WTC11 (cell line): ENCODE measurements around the gene VSX1.

Experiments used
- CREB1 ChIP-seq: sonication (generic); formaldehyde crosslinking; IDR thresholded peaks from 2 replicates; pipeline ENCODE4 v1.8.0; 2023; ENCODE audit warnings: mild to moderate bottlenecking, missing genetic modification reagents
- CTCF ChIP-seq: fragments of 200-600 bp; IDR thresholded peaks from 2 replicates; pipeline ENCODE4 v1.8.0; 2022; ENCODE audit warnings: antibody characterized with exemption
- E2F1 ChIP-seq: sonication (generic); formaldehyde crosslinking; IDR thresholded peaks from 2 replicates; pipeline ENCODE4 v1.8.0; 2022; ENCODE audit warnings: mild to moderate bottlenecking, missing genetic modification reagents
- ELF4 ChIP-seq: sonication (generic); formaldehyde crosslinking; IDR thresholded peaks from 2 replicates; pipeline ENCODE4 v1.8.1; 2022; ENCODE audit warnings: low read depth, mild to moderate bottlenecking, moderate library complexity, missing genetic modification reagents
- ETV6 ChIP-seq: sonication (generic); formaldehyde crosslinking; IDR thresholded peaks from 2 replicates; pipeline ENCODE4 v1.8.1; 2022; ENCODE audit warnings: mild to moderate bottlenecking, missing genetic modification reagents
- NR2C2 ChIP-seq: sonication (generic); formaldehyde crosslinking; IDR thresholded peaks from 2 replicates; pipeline ENCODE4 v1.8.0; 2022; ENCODE audit warnings: mild to moderate bottlenecking, missing genetic modification reagents
- ZNF423 ChIP-seq: fragments of 250-450 bp; sonication (Bioruptor Pico); IDR thresholded peaks from 2 replicates; pipeline ENCODE4 v2.1.2; 2022; ENCODE audit warnings: mild to moderate bottlenecking, moderate library complexity
- TF ChIP-seq, protein P1 (sequence below): fragments of 250-450 bp; sonication (Bioruptor Pico); IDR thresholded peaks from 2 replicates; pipeline ENCODE4 v2.1.2; 2022; ENCODE audit warnings: mild to moderate bottlenecking, moderate library complexity
- TF ChIP-seq, protein P2 (sequence below): sonication (generic); formaldehyde crosslinking; conservative IDR thresholded peaks from 2 replicates; pipeline ENCODE4 v1.8.1; 2022; ENCODE audit warnings: mild to moderate bottlenecking, missing genetic modification reagents

GRCh38 chr20:25129908-25130307 lies 48.0 kb upstream of the VSX1 start:
- no peak for TF ChIP-seq ZNF423 (CRISPR knock-in tag)
- no peak for TF ChIP-seq ETV6
- no peak for TF ChIP-seq CREB1 (CRISPR knock-in tag)
- 0 out of 2 replicates have a peak, but pooled peaks have one; percentile 9 for TF ChIP-seq CTCF
- no peak for TF ChIP-seq NR2C2 (CRISPR knock-in tag)
- TF ChIP-seq, protein P1, sequence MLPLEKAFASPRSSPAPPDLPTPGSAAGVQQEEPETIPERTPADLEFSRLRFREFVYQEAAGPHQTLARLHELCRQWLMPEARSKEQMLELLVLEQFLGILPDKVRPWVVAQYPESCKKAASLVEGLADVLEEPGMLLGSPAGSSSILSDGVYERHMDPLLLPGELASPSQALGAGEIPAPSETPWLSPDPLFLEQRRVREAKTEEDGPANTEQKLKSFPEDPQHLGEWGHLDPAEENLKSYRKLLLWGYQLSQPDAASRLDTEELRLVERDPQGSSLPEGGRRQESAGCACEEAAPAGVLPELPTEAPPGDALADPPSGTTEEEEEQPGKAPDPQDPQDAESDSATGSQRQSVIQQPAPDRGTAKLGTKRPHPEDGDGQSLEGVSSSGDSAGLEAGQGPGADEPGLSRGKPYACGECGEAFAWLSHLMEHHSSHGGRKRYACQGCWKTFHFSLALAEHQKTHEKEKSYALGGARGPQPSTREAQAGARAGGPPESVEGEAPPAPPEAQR (CRISPR knock-in tag) = no peak
- TF ChIP-seq, protein P2, sequence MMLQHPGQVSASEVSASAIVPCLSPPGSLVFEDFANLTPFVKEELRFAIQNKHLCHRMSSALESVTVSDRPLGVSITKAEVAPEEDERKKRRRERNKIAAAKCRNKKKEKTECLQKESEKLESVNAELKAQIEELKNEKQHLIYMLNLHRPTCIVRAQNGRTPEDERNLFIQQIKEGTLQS = no peak
- no peak for TF ChIP-seq ELF4 (CRISPR knock-in tag)
- TF ChIP-seq E2F1 (CRISPR knock-in tag) = no peak
